Ureter (tissue), 1 donor: Measurements from ENCODE around the gene HAGHL. TPM values are rescaled to one million over a fixed set of nuclear protein-coding genes. Genes with fewer than 3 reads are reported as not detected.

ENCODE experiments used
- DNase-seq: peaks from one replicate; pipeline ENCODE4 v3.0.0-alpha.2; 2020; ENCODE audit warnings: low spot score
- total RNA-seq: library from RNA; stranded (reverse); gene quantifications from one replicate; pipeline ENCODE4 v1.2.4, GENCODE V29; 2023
- donor health status: DM: yes; HTN: yes; CAD: no.

Gene HAGHL
- total RNA-seq, 1 donor from 2014 or later, result 7.9 TPM

DNA sequence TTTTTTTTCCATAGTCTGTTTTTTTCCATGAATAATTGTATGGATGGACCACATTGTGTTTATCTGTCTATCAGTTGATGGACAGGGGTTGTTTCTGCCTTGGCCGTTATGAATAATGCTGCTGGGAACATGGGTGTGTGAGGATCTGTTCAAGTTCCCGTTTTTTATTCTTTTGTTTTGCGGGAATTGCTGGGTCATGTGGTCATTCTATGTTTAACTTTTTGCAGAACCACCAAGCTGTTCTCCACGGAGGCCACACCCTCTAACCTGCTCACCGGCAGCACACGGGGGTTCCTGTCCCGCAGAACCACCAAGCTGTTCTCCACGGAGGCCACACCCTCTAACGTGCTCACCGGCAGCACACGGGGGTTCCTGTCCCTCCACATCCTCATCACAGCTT is 27.8 kb downstream of the HAGHL start:
- no peak for DNase-seq

DNA sequence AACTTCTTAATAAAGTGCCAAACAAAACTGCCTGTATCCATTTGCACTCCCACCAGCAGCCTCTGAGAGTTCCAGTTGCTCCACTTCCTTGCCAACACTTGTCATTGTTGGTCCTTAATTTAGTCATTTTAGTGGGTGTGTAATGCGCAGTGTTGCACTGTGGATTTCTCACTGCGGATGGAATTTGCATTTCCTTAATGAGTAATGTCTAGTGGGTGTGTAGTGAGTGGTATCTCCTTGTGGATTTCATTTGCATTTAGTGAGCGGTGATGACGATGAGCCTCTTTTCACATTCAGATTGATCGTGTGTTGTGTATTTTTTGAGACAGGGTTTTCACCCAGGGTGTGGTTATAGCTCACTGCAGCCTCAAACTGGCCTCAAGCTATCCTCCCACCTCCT is 29.5 kb downstream of the HAGHL start:
- DNase-seq, result no peak

DNA sequence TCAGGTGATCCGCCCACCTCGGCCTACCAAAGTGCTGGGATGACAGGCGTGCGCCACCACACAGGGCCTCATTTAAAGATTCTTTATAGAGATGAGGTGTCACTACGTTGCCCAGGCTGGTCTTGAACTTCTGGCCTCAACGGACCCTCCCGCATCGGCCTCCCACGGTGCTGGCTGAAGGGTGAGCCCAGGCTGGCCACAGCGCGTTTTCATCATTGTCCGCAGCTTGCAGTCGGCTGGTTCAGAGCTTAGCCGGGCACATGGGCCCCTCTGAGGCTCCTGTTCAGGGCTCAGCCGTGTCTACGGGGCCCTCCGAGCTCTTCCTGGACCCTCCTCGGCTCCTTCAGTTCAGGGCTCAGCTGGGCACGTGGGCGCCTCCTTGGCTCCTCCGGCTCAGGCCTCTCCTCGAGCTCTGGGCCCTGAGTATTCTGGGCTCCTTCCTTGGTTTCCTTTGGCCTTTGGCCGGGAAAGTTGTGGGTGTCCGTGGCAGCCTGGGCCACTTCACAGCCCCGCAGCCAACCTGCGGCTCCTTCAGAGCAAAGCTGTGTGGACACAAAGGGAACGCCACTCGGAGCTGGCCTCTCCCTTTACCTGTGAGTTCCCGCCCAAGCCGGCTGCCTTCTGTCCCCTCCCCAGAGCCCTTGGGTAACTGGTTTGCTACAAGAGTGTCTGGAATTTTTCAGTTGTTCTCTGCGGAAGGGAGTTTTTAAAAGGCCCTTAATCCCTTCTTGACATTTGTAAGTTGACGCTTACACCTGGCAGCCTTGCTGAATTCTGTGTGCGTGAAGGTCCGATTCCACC is 32.4 kb downstream of the HAGHL start:
- no peak for DNase-seq

DNA sequence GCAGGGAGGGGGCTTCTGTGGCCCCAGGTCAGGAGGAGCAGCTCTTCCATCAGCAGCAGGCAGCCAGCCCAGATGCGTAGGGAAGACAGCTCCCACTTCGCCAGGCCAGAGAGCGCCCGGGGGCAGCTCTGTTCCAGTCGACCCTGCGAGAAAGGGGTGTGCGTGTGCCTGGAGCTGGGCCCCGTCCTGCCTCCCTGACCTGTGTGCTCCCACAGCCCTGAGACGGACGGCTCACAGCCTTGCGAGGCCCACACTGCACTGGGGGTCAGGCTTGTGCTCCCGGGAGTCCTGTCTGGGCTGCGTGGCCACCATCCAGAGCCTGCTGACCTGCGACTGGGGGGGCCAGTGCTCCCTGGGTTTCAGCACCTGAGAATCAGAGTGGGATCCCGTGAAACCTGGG is 33.2 kb downstream of the HAGHL start:
- no peak for DNase-seq

DNA sequence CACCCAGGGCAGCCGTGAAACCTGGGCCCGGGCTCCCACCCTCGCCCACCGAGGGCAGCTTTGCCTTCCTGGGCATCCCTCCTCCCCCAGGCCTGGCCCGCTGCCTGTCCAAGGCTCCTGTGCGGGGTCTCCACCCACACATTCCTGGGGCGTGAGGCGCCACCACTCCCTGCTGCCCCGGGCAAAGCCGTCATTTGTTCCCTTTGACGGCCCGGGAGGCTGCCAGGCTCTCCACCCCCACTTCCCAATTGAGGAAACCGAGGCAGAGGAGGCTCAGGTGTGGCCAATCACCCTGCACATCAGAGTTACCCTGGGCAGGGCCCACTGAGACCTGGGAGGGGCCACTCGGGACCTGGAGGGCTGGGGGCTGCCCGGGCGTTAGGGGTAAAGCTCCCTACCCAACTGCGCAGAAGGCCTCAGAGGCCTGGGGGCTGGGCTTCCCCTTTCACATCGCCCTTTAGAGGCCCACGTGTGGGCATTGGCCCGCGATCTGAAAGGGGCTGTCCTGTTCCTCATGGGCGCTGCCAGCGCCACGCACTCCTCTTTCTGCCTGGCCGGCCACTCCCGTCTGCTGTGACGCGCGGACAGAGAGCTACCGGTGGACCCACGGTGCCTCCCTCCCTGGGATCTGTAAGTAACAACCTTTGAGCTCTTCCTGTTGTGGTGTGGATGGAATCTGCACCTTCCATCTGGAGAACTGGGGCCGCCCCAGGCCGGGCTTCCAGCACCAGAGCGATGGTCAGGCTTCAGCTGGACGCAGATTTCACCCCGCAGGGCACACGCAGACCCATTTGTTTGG is 33.8 kb downstream of the HAGHL start, which contains the start of gene MSLN:
MSLN (plus strand) TSS at position 190 of the 799 bp plus-strand sequence. CDS start 1,947 bp downstream, outside the sequence.
- no peak for DNase-seq

DNA sequence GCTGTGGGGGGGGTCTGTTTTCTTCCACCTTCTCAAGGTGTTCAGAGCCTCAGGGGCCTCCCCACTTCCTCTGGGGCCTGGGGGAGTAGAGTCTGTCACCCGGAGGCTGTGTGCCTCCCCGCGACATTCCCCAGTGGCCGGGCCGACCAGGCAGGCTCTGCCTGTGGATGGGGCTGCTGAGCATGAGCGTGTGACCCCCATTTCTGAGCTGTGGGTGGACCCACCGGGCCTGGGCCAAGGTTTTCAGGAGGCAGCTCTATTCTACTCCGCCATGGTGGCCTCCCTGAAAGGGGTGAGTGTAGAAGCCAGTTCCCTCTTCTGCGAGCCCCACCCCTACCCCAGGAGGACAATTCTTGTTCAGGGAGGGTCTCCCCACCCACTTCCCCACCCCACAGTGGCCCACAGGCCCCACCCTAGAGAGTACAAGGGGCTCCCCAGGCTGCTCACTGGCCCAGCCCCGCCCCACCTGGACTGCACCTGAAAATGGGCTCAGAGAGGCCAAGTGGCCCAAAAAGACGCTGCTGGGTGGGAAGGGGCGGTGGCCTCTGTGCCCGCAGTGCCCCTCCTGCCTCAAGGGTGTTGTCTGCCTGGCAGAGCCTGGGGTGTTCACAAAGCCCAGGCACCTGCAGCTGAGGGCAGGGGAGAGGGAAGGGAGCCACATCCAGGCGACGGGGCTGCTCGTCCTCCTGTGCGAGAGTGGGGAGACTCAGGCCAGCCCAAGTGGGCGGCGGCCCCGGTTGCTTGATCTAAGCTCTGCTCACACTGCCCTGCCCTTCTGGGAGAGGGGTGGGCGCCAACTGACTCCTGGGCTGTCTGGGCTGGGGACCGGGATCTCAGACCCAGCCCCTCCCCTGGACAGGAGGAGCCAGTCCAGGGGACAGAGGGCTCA is 35.0 kb downstream of the HAGHL start:
- DNase-seq, result no peak

DNA sequence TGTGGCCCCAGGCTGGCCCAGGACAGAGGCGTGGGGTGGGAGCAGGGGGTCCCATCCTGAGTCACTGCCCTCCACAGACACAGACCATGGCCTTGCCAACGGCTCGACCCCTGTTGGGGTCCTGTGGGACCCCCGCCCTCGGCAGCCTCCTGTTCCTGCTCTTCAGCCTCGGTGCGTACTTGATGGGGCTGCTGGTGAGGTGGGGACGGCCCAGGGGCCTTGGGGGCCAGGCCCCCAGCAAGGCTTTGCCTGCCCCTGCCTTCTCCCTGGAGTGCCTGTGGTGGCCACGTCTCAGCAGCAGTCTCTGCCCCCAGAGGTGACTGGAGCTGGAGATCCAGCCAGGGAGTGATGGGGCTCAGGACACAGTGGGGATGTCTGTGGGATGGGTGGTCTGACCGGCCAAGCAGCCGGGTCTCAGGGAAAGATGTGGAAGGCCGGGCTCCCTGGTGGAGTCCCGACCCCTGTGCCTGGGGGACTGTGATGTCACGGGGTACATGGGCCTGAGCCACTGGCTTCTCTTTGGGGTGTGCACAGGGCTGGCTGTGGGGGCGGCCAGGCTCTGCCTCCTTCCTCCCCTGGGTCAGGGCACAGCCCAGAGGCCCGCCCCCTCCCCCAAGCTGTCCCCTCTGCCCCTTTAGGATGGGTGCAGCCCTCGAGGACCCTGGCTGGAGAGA is 35.8 kb downstream of the HAGHL start:
- DNase-seq, result no peak

DNA sequence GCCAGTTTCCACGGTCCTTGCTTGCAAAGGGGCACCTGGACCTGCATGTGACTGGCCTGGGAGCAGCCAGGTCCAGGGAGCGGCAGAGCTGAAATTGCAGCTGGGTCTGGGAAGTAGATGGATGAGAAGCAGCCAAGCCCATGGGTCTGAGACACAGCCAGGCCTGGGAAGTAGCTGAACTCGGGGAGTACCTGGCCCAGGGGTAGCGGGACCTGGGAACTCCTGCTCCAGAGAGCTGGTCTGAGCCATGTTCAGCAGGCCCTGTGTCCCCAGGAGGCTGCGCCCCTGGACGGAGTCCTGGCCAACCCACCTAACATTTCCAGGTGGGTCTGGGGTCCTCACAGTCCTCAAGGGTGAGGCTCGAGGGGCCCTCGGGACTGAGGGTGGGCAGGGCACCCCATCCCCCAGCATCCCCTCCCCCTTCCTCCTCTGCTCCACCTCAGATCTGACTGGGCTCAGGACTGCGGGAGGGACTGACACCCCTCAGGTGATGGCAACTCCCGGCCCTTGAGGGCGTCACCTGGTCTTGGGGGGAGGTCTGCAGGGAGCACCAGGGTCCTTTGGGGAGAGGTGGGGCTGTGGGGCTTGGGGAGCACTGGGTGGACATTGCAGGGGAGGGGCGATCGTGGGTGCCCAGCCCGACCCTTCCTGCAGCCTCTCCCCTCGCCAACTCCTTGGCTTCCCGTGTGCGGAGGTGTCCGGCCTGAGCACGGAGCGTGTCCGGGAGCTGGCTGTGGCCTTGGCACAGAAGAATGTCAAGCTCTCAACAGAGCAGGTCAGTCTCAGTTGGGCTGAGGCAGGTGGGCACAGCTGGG is 36.7 kb downstream of the HAGHL start:
- no peak for DNase-seq

DNA sequence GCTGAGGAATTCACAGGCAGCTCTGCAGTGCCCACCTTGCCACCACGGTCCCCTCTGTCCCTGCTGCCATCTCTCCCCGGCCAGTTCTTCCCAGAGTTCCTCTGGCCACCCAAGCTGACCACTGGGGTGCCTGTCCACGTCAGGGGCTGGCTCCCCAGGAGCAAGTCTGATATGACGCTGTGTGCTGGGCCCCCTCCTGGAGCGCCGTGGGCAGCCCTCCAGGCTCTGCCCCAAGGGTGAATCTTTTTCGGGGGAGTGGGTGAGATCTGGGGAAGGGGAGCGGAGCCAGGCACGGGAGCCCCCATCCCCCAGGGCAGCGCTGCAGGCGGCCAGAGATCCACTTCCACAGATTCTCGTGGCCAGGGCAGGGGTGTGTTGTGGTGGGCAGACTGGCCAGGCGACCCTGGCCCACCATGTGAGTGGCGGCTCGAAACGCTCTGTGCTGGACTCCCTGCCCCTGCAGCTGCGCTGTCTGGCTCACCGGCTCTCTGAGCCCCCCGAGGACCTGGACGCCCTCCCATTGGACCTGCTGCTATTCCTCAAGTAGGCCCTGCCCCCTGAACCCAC is 37.4 kb downstream of the HAGHL start:
- no peak for DNase-seq

DNA sequence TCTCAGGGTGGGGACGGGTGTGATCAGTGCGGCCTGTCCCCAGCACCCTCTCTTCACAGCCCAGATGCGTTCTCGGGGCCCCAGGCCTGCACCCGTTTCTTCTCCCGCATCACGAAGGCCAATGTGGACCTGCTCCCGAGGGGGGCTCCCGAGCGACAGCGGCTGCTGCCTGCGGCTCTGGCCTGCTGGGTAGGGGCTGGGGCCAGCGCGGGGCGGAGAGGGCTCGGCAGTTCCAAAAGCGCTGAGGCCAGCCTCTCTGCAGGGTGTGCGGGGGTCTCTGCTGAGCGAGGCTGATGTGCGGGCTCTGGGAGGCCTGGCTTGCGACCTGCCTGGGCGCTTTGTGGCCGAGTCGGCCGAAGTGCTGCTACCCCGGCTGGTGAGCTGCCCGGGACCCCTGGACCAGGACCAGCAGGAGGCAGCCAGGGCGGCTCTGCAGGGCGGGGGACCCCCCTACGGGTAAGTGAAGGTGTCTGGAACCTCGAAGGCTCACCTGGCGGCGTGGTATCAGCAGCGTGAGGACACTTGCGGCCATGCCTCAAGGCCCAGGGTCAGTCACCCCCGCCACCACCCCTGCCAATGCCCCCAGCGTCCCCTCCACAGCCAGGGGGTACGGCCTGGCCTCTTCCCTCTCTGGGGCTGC is 38.1 kb downstream of the HAGHL start:
- DNase-seq, result no peak

DNA sequence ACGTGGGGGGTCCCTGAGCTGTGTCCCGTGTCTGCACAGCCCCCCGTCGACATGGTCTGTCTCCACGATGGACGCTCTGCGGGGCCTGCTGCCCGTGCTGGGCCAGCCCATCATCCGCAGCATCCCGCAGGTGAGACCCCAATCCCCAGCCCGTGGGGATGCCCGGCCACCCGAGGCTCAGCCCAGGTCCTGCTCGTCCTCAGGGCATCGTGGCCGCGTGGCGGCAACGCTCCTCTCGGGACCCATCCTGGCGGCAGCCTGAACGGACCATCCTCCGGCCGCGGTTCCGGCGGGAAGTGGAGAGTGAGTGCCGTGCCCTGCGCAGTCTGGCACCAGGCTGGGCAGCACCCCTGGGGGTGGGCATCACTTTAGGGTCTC is 38.6 kb downstream of the HAGHL start:
- DNase-seq, result no peak

DNA sequence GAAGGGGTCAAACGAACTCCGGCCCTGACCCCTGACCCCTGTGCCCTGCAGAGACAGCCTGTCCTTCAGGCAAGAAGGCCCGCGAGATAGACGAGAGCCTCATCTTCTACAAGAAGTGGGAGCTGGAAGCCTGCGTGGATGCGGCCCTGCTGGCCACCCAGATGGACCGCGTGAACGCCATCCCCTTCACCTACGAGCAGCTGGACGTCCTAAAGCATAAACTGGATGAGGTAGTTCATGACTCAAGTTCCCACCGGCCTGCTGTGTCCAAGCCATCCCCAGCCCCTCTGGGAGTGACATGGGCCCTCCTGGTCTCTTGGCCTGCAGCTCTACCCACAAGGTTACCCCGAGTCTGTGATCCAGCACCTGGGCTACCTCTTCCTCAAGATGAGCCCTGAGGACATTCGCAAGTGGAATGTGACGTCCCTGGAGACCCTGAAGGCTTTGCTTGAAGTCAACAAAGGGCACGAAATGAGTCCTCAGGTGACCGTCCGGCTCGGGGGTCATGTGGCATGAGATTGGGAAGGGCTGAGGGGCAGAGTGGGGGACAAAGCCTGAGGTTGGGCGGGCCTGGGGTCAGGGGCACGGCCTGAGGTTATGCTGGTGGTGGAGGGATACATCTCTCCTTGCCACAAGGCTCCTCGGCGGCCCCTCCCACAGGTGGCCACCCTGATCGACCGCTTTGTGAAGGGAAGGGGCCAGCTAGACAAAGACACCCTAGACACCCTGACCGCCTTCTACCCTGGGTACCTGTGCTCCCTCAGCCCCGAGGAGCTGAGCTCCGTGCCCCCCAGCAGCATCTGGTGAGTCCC is 39.3 kb downstream of the HAGHL start:
- no peak for DNase-seq

DNA sequence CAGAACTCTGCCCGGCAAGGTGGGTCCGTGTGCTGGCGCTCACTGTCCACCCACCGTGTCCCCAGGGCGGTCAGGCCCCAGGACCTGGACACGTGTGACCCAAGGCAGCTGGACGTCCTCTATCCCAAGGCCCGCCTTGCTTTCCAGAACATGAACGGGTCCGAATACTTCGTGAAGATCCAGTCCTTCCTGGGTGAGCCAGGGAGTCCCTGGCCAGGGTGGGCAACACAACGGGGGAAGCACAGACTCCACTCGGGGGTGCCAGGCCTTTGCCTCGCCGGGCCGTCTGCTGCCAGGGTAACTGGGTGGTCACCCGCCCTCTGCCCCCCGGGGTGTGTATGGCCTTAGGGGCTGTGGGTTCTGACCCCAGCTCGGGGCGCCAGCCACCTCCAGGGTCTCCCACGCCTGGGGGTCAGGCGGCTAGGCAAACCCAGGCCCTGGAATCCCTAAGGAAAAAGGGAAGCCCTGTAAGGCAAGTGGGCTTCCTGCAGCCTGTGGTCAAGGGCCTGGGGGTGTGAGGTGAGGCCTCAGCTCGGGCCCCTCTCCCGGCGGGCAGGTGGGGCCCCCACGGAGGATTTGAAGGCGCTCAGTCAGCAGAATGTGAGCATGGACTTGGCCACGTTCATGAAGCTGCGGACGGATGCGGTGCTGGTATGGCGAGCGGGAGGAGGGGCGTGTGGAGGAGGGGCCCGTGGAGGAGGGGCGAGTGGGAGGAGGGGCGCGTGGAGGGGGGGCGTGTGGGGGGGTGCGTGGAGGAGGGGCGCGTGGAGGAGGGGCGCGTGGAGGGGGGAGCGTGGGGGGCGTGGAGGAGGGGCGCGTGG is 40.1 kb downstream of the HAGHL start:
- DNase-seq, result no peak

DNA sequence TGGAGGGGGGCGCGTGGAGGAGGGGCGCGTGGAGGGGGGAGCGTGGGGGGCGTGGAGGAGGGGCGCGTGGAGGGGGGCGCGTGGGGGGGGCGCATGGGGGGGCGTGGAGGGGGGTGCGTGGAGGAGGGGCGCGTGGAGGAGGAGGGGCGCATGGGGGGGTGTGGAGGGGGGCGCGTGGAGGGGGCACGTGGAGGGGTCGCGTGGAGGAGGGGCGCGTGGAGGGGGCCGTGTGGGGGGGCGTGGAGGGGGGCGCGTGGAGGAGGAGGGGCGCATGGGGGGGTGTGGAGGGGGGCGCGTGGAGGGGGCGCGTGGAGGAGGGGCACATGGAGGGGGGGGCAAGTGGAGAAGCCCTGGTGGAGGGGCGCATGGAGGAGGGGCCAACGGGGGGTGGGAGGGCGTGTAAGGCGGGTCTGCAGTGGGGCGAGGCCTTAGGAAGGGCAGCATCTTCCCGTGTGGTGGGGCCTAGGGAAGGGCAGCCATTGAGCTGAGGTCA is 40.9 kb downstream of the HAGHL start:
- no peak for DNase-seq

DNA sequence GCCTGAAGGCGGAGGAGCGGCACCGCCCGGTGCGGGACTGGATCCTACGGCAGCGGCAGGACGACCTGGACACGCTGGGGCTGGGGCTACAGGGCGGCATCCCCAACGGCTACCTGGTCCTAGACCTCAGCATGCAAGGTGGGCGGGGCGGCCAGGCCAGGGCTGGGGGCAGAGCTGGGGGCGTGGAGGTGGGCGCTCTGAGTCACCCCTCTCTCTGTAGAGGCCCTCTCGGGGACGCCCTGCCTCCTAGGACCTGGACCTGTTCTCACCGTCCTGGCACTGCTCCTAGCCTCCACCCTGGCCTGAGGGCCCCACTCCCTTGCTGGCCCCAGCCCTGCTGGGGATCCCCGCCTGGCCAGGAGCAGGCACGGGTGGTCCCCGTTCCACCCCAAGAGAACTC is 41.5 kb downstream of the HAGHL start:
- DNase-seq, result no peak

DNA sequence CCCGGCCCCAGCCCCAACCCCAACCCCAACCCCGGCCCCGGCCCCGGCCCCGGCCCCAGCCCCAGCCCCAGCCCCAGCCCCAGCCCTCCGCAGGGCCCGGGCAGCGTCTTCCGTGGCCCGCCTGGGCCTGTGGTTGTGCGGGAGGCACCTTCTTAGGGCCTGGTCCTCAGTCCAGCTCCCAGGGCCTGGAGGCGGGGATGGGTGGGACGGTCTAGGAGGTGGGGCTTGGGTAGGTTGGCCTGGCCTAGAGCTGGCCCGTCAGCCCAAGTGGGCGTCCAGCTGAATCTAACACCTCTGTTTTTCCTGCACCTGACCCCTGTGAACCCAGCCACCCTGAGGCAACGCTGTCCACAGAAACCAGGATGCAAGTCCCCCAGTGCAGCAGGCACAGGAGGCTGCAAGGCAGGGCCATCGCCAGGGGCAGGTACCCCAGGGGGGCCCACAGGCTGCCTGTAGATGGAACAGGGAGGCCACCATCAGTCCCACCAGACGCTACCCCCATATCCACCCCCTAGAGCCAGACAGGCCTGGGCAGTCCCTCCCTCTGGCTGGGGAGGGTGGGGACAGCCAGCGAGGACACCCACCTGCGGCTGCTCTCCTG is 42.4 kb downstream of the HAGHL start:
- DNase-seq, result no peak

DNA sequence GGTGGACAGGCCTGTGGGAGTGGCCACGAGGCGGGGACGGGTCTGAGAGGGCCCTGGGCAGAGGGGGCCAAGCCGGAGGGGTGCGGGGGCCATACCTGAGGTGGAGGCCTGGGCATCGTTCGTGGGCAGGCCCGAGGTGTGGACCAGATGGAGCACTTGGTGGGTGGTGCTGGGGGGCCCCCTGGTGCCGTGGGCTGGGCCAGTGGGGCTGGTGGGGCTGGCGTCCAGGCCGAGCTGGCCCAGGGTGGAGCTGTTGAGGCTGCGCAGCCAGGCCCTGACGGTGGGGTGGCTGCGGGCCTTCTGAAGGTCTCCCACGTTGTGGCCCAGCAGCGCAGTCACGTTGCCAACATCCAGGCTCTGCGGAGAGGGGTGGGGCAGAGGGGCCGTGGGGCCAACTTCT is 43.0 kb downstream of the HAGHL start:
- DNase-seq, result no peak
